DMS53 treated with DMSO at 0.1 percent for 48 hours (cell line): ENCODE results near the gene P2RX4.
"Not testable (repeated sequence)": the region's sequence is repeated elsewhere in the genome, so short reads cannot be mapped to it uniquely, and the experiment has no call there.

ENCODE experiments used
- DNase-seq: peaks from one replicate; lab custom pipeline; 2025; ENCODE audit not compliant: unreplicated experiment; lab: John Stamatoyannopoulos, UW

P2RX4 gene

GRCh38 chr12:121188227-121188626 is 21.7 kb upstream of the P2RX4 start:
- DNase-seq, result no peak

- no peak for DNase-seq
Measured at GRCh38 chr12:121189131-121189530, 20.8 kb upstream of the P2RX4 start.

GRCh38 chr12:121189619-121190155 is 20.2 kb upstream of the P2RX4 start:
- DNase-seq, result no peak

GRCh38 chr12:121190523-121191031 is 19.4 kb upstream of the P2RX4 start:
- DNase-seq, result no peak

GRCh38 chr12:121191151-121191550 is 18.8 kb upstream of the P2RX4 start:
- no peak for DNase-seq

- no peak for DNase-seq
Measured at GRCh38 chr12:121196902-121197301, 13.0 kb upstream of the P2RX4 start.

- no peak for DNase-seq
Measured at GRCh38 chr12:121198949-121199348, 11.0 kb upstream of the P2RX4 start.

- not testable (repeated sequence) for DNase-seq
Measured at GRCh38 chr12:121201140-121201539, 8.8 kb upstream of the P2RX4 start.

GRCh38 chr12:121202407-121203355 is 7.2 kb upstream of the P2RX4 start:
- no peak for DNase-seq

- no peak for DNase-seq
Measured at GRCh38 chr12:121203482-121203881, 6.4 kb upstream of the P2RX4 start.

GRCh38 chr12:121205491-121205890 is 4.4 kb upstream of the P2RX4 start:
- no peak for DNase-seq

GRCh38 chr12:121208571-121208970 is 1.4 kb upstream of the P2RX4 start:
- not testable (repeated sequence) for DNase-seq

- no peak for DNase-seq
Measured at GRCh38 chr12:121209221-121209620, 708 bp upstream of the P2RX4 start.

- DNase-seq, result no peak
Measured at GRCh38 chr12:121212875-121213274, 2.9 kb downstream of the P2RX4 start.

GRCh38 chr12:121214166-121214777 is 4.3 kb downstream of the P2RX4 start:
- no peak for DNase-seq

- peak; percentile 69 for DNase-seq
Measured at GRCh38 chr12:121214855-121215745, 5.2 kb downstream of the P2RX4 start.

GRCh38 chr12:121216102-121216501 is 6.2 kb downstream of the P2RX4 start:
- no peak for DNase-seq

GRCh38 chr12:121217063-121217462 is 7.1 kb downstream of the P2RX4 start:
- no peak for DNase-seq

- DNase-seq, result no peak
Measured at GRCh38 chr12:121217761-121218160, 7.8 kb downstream of the P2RX4 start.

GRCh38 chr12:121218588-121219352 is 8.8 kb downstream of the P2RX4 start:
- DNase-seq, result no peak
